Measurements from ENCODE around the gene ZNF148.

Gene ZNF148

GRCh38 chr3:125246237-125246636 lies 128.9 kb downstream of the ZNF148 start:
- no peak for DNase-seq (ENCODE audit: low read depth in 1 of 2, low spot score in 1 of 2)
- no peaks in the 10 kb centered on the region for H3K27me3 ChIP-seq (ENCODE audit: insufficient read depth, poor library complexity, severe bottlenecking)
- H3K4me3 ChIP-seq (replicated peaks; ENCODE audit: insufficient read depth, low read length) = no peak overlapping the region
- no peak for TF ChIP-seq CTCF (IDR thresholded peaks at IDR 0.05; ENCODE audit: insufficient read depth, low read length)
- no peak for TF ChIP-seq GABPA (IDR thresholded peaks at IDR 0.05; ENCODE audit: low read depth)
- TF ChIP-seq SPI1 (IDR thresholded peaks at IDR 0.05; ENCODE audit: borderline replicate concordance, low read depth) = no peak
- no peak overlapping the region for H3K27ac ChIP-seq (replicated peaks)

- no peak overlapping the region for H3K4me3 ChIP-seq (replicated peaks; ENCODE audit: insufficient read depth, low read length)
- TF ChIP-seq REST (IDR thresholded peaks at IDR 0.05; ENCODE audit: insufficient replicate concordance, low read depth) (no peak), SPI1 (IDR thresholded peaks at IDR 0.05; ENCODE audit: borderline replicate concordance, low read depth) (no peak), CTCF (IDR thresholded peaks at IDR 0.05; ENCODE audit: insufficient read depth, low read length) (no peak), GABPA (IDR thresholded peaks at IDR 0.05; ENCODE audit: low read depth) (no peak), POLR2AphosphoS5 (IDR thresholded peaks at IDR 0.05; ENCODE audit: low read depth) (no peak)
- H3K27ac ChIP-seq (replicated peaks) = no peak overlapping the region
- no peak for DNase-seq (ENCODE audit: low read depth in 1 of 2, low spot score in 1 of 2)
- H3K27me3 ChIP-seq (ENCODE audit: insufficient read depth, poor library complexity, severe bottlenecking) = no peaks in the 10 kb centered on the region
These were observed 129.6 kb downstream of the ZNF148 start for GRCh38 chr3:125245521-125245920.

GRCh38 chr3:125240496-125240895 lies 134.6 kb downstream of the ZNF148 start:
- peak in 1 of 2 experiments; percentile 51 for DNase-seq (ENCODE audit: low read depth in 1 of 2, low spot score in 1 of 2)
- Histone ChIP-seq H3K27me3 (ENCODE audit: insufficient read depth, poor library complexity, severe bottlenecking) (no peaks in the 10 kb centered on the region), H3K4me3 (replicated peaks; ENCODE audit: insufficient read depth, low read length) (no peak overlapping the region), H3K27ac (replicated peaks) (no peak overlapping the region)
- TF ChIP-seq POLR2AphosphoS5 (IDR thresholded peaks at IDR 0.05; ENCODE audit: low read depth) (no peak), GABPA (IDR thresholded peaks at IDR 0.05; ENCODE audit: low read depth) (no peak), SPI1 (IDR thresholded peaks at IDR 0.05; ENCODE audit: borderline replicate concordance, low read depth) (no peak), CTCF (IDR thresholded peaks at IDR 0.05; ENCODE audit: insufficient read depth, low read length) (no peak), REST (IDR thresholded peaks at IDR 0.05; ENCODE audit: insufficient replicate concordance, low read depth) (no peak)

GRCh38 chr3:125239266-125239665 lies 135.9 kb downstream of the ZNF148 start:
- DNase-seq (ENCODE audit: low read depth in 1 of 2, low spot score in 1 of 2) = no peak
- Histone ChIP-seq H3K27ac (replicated peaks) (no peak overlapping the region), H3K4me3 (replicated peaks; ENCODE audit: insufficient read depth, low read length) (no peak overlapping the region), H3K27me3 (ENCODE audit: insufficient read depth, poor library complexity, severe bottlenecking) (no peaks in the 10 kb centered on the region)
- TF ChIP-seq POLR2AphosphoS5 (IDR thresholded peaks at IDR 0.05; ENCODE audit: low read depth) (no peak), SPI1 (IDR thresholded peaks at IDR 0.05; ENCODE audit: borderline replicate concordance, low read depth) (no peak), CTCF (IDR thresholded peaks at IDR 0.05; ENCODE audit: insufficient read depth, low read length) (no peak), GABPA (IDR thresholded peaks at IDR 0.05; ENCODE audit: low read depth) (no peak), REST (IDR thresholded peaks at IDR 0.05; ENCODE audit: insufficient replicate concordance, low read depth) (no peak)
